GM18526 (cell line): ENCODE results near the gene HIC1.

Experiments
- POLR2A ChIP-seq: IDR thresholded peaks from 3 replicates; pipeline ENCODE4 v1.6.1; 2011; ENCODE audit not compliant: insufficient read length; ENCODE audit errors: extremely low read depth

Gene HIC1

DNA sequence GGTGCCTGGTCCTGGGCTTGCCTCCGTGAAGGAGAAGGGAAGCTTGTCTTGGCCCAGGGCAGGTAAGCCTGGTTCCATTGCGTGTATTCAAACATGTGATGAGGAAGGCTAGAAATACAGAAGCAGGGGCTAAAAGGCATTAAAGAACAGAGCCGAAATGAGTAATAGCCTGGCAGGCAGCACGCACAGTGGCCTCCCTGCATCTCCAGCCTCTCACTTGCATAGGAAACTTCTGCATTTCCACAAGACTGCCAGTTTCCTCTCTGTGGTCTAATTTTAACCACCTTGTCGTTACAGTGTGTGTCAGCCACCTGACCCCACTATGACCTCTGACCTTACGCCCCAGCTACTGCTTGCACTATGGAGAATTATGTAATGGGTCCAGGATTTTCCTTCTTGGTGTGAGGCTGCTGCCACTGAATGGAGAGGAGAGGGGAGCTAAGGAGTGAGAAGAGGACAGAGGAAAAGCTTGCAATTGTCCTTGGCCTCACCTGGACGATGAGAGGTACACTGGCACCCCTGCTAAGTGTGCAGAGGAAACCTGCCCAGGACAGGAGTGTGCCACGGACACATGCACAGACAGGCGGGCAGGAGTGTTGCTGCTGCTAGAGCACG is 32.8 kb downstream of the HIC1 start:
- no peak for TF ChIP-seq POLR2A

GRCh38 chr17:2089021-2089422 is 34.1 kb downstream of the HIC1 start:
- no peak for TF ChIP-seq POLR2A

DNA sequence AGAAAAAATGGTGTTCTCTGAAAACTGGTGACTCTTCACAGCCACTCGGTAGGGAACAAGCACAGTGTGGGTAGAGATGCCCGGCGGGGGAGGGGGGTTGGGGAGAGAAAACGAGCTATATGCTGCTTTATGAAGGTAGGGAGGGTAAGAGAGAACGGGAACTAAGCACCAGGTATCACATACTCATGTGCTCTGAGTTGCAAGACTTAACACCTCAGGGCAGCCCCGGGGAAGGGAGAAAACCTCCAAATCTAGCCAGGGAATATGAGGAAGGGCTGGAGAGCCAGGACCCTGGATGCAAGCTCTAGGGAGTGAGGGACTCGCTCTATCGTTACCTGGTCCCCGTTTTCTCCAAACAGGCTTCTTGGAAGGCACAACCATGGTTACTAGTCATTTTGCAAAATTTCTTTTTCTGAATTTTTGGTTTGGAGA is 35.3 kb downstream of the HIC1 start:
- no peak for TF ChIP-seq POLR2A

GRCh38 chr17:2090804-2091534 is 36.1 kb downstream of the HIC1 start:
- no peak for TF ChIP-seq POLR2A

DNA sequence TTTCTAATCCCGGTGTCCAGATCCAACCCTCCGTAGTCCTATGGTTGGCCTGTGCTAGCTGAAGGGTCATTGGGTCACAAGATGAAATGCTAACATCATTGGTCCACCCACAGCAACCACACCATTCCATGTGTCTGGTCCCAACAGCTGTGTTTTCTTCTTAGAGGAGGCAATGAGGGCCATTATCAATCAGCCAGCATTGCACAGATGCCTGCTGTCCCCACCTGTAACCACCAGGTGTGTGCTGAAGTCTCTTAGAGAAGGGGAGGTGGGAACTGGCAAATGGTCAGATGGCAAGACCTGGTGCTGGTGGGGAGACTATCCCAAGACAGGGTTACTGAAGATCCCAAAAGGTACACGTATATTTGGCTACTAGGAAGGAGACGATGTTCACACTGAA is 37.4 kb downstream of the HIC1 start:
- TF ChIP-seq POLR2A: no peak

GRCh38 chr17:2093349-2093748 is 38.4 kb downstream of the HIC1 start:
- no peak for TF ChIP-seq POLR2A

DNA sequence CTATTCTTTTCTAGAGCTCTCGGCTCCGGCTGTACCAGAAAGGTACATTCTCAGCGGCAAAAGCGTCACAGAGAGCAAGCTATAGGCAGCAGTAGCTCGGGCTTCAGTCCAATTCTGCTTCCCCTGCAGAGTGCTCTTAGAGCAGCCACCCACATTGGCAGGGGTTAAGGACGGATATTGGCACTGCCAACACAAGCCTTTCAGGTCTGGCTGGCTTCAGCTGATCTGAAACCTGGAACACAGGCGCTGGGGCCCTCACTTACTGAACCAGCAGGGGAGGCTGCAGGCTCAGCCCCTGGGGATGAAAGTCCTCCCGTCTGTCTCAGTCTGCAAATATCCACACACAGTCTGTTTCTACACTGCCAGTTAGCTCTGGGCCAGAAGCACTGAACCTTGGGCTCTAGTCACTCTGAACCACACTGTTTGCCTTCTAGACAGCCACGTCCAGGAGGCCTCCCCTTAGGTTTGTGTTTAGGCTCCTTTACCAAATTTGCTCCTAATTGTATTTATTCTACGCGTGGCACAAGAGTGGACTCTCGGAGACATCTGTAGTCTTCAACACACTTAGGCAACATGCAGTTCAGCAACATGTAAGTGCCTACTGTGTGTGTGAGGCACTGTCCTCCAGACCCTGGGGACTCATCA is 40.1 kb downstream of the HIC1 start:
- TF ChIP-seq POLR2A: no peak

- TF ChIP-seq POLR2A: no peak
These were observed 40.6 kb downstream of the HIC1 start for GRCh38 chr17:2095536-2095910.

DNA sequence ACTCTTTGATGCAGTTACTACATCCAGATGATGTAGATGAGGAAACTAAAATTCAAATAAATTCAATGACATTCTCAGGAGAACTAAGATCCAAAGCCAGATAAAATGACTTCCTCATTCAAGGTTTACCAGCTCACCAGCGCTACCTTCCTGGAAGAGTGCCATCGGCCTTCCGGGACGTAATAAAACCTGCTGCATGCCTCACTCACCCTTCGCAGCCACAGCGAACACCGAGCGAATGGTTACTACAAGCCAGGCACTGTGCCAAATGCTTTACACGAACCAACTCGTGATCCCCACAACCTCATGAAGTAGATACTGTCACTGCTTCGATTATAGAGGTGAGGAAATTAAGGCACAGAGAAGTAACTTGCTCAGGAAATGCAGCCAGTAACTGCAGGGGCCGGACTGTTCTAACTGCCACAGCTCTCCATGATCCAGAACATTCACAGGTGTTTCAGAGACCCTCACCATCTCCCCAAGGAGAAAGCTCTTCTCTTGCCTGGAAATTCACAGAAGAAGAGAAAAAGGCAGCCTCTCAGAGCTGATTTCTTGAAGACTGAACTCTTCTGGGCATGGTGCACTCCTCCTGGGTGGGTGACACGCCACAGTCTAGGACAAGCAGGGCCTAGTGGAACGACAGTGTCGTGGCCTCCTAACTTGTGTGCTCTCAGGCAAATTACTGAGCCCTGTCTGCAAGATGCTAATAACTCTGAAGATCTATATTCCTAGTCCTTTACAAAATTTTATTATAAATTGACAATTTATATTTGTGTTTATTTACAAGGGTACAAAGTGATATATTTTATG is 46.8 kb downstream of the HIC1 start:
- no peak for TF ChIP-seq POLR2A

GRCh38 chr17:2102931-2103809 is 48.3 kb downstream of the HIC1 start:
- no peak for TF ChIP-seq POLR2A

DNA sequence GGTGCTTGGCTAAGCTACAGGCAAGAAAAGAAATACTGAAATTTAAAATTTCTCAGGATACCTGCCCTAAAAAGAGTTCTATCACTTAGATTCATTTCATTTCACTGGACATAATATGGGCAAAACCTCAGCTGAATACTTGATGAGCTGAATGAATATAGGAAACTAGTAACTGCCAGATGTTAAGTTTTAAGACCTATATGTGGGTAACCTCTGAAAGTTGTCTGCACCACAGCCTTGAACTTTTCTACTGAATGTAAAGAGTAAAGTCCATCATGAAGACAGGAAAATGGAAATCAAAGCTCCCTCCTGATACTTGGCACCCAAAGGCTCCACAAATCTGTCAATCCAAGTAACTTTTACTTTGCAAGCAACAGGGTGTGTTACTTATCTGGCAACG is 50.8 kb downstream of the HIC1 start:
- TF ChIP-seq POLR2A: no peak

DNA sequence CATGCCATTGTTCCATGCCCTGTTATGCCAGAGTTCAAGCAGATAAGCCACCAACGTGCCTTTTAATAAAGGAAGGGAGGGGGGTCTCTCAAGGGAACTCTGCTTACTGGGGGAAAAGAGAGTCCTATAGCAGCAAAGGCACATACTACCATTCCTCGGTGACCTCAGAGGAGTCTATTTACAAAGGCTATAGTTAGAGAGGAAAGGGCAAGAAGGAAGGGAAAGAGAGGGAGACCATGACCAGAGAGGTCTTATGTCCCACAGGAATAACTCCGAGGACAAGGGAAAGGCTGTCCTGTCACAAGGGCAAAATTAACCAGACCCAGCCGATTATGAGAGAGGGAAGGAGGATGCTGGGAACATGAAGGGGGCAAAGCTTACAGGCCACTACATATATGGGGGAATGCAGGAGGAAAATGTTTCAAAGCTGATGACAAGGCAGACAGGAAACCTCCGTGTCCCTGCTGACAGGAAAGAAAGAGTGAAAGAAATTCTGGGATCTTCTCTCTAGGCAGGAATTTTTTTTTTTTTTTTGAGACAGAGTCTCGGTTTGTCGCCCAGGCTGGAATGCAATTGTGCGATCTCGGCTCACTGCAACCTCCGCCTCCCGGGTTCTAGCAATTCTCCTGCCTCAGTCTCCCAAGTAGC is 51.5 kb downstream of the HIC1 start:
- TF ChIP-seq POLR2A: no peak

DNA sequence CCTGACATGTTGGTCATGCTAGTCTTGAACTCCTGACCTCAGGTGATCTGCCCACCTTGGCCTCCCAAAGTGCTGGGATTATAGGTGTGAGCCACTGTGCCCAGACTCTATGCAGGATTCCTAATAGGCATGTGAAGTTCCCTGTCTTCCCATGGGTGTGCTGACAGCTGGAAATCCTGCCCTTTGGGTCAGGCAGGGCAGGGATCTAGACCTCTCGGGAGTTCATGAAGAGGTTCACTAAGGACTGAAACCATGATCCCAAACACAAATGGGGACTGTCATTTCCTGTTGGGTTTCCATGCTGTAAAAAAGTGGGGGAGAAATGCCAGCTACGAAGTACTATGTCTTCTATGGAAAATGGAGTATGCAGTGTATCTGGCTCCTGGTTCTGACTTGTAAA is 52.1 kb downstream of the HIC1 start:
- no peak for TF ChIP-seq POLR2A

DNA sequence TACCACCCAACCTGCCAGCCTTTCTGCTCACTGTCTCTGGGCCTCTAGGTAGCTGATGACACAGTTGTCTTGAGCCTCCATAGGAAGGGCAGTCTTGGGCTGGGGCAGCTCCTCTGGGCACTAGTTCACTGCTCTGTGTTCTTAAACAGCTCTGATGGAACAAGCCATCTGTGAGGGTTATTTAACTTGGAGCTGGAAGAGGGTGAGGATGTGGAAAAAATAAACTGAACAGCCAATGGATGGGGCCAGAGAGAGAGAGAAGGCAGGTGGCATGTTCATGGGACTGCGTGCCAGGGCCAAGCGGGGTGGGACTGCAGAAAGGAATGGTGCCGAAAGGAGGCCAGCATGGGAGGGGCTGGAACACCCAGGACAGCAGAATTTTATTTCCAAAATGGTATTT is 52.6 kb downstream of the HIC1 start:
- TF ChIP-seq POLR2A: no peak

GRCh38 chr17:2108170-2108569 is 53.3 kb downstream of the HIC1 start:
- TF ChIP-seq POLR2A: no peak

GRCh38 chr17:2110436-2110835 is 55.5 kb downstream of the HIC1 start:
- TF ChIP-seq POLR2A: no peak
